AG04450 (cell line): ENCODE results near the gene SLC7A4. TPM values are rescaled to one million over a fixed set of nuclear protein-coding genes. Genes with fewer than 3 reads are reported as not detected.
A peak's percentile ranks its signal among the peaks of the same experiment; 100 is the strongest.

ENCODE experiments used
- CTCF ChIA-PET: fragments of 300-600, 350-600 bp; formaldehyde crosslinking; extraction: SDS; loops from one replicate; lab custom pipeline; 2022; ENCODE audit warnings: antibody characterized with exemption, inconsistent platforms; lab: Charles Lee
- POLR2A ChIA-PET: fragments of 350-600 bp; formaldehyde crosslinking; extraction: SDS; loops from one replicate; lab custom pipeline; 2021; ENCODE audit warnings: antibody characterized with exemption, inconsistent platforms; lab: Yijun Ruan, JAX
- DNase-seq: peaks from one replicate; pipeline ENCODE4 v3.0.0-alpha.2; 2011; ENCODE audit warnings: low read depth, low spot score
- H3K27ac ChIP-seq: one replicate; pipeline ENCODE4 v1.5.1; 2012; ENCODE audit warnings: low read depth, low read length, control low read depth
- H3K27me3 ChIP-seq: one replicate; pipeline ENCODE4 v1.6.0; 2012; ENCODE audit warnings: low read length; ENCODE audit not compliant: control insufficient read depth, insufficient read depth
- H3K4me3 ChIP-seq: 2 replicates; pipeline ENCODE4 v1.5.1; 2011; ENCODE audit warnings: mild to moderate bottlenecking, low read depth, low read length, control low read depth
- H3K9me3 ChIP-seq: 2 replicates; pipeline ENCODE4 v1.5.1; 2012; ENCODE audit warnings: low read length; ENCODE audit not compliant: control insufficient read depth, insufficient read depth
- CTCF ChIP-seq: IDR thresholded peaks from 2 replicates; pipeline ENCODE4 v1.5.1; 2011; ENCODE audit warnings: low read depth, low read length, control low read depth, inconsistent platforms
- polyA plus RNA-seq: library from polyadenylated mRNA; depleted of rRNA; stranded (reverse); fragments of >200 nt; gene quantifications from 2 replicates; pipeline ENCODE4 v1.2.3, GENCODE V29; 2011

Gene SLC7A4
- polyA plus RNA-seq, 1 experiment: 0.11 TPM

DNA sequence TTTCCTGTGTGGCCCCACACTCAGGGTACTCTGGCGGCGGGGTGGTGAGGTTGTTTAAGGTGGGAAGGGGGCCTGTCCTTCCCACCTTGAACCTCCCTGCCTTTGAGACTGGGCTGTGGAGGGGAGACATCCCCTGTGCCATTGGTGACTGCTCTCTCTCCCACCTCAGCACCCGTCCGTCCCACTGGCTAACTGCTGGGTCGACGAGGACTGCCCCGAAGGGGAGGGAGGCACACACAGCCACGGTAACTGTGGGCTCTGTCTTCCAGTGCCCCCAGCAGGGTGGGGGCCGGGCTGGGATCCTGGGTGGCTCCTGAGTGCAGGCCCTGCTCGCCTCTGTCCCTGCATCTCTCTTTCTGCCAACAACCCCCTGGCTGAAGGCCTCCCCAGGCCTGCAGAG lies 9.9 kb downstream of the SLC7A4 start:
- Histone ChIP-seq H3K27ac (no peak overlapping the region), H3K4me3 (no peak overlapping the region), H3K9me3 (peaks cover 2% of the 10 kb centered on the region; the same call in 1 of the 2 replicates), H3K27me3 (peaks cover 3% of the 10 kb centered on the region)
- ChIA-PET POLR2A (no interaction called here), CTCF (no interaction called here)
- TF ChIP-seq CTCF: no peak
- no peak for DNase-seq

- TF ChIP-seq CTCF: peak; percentile 34
- H3K4me3 ChIP-seq: no peak overlapping the region
- H3K27me3 ChIP-seq: peaks cover 5% of the 10 kb centered on the region
- ChIA-PET POLR2A (no interaction called here), CTCF (interaction anchor here (0.6 to 1.8 kb wide), 3 partner anchors 17 to 41 kb away, joined by 3 to 4 read pairs (median 3); no protein-coding TSS in a partner anchor)
- H3K9me3 ChIP-seq: peaks cover under 1% of the 10 kb centered on the region; the same call in 1 of the 2 replicates
- no peak for DNase-seq
- no peak overlapping the region for H3K27ac ChIP-seq
Observed at GRCh38 chr22:21020802-21021429, 11.4 kb downstream of the SLC7A4 start.

DNA sequence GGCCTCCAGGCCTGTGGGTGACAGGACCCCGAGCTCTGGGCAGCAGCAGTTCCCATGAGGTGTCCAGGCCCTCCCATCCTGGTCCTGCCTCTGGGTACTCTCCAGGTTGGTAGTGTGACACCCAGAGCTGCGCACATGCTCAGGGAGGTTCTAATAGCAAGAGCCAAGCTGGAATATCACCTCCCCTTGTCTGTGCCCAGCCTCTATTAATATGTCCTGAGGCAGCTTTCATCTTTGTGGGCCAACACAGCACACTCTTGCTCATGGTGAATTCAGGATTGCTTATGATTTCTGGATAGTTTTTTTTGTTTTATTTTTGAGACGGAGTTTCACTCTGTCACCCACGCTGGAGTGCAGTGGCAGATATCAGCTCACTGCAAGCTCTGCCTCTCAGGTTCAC lies 14.0 kb downstream of the SLC7A4 start:
- H3K27me3 ChIP-seq: peaks cover 5% of the 10 kb centered on the region
- TF ChIP-seq CTCF: no peak
- ChIA-PET POLR2A (no interaction called here), CTCF (interaction anchor here (0.7 kb wide), 1 partner anchor 268 kb away, joined by 3 read pairs; no protein-coding TSS in a partner anchor)
- no peak for DNase-seq
- H3K4me3 ChIP-seq: no peak overlapping the region
- H3K27ac ChIP-seq: no peak overlapping the region
- no peaks in the 10 kb centered on the region; the same call in 1 of the 2 replicates for H3K9me3 ChIP-seq

- DNase-seq: no peak
- CTCF ChIA-PET: no interaction called here
Observed at GRCh38 chr22:21016644-21017420, 15.5 kb downstream of the SLC7A4 start.

More at GRCh38 chr22:21016644-21017420, 15.5 kb downstream of the SLC7A4 start:
- Histone ChIP-seq H3K27ac (no peak overlapping the region), H3K9me3 (no peaks in the 10 kb centered on the region; the same call in 1 of the 2 replicates), H3K4me3 (no peak overlapping the region), H3K27me3 (peaks cover 5% of the 10 kb centered on the region)
- no peak for TF ChIP-seq CTCF
- POLR2A ChIA-PET: no interaction called here
